OCI-LY1 (cell line): ENCODE data around the gene CD82.

Source experiments
- CTCF ChIP-seq: fragments of 200-600 bp; sonication (generic), shearing (Covaris generic); IDR thresholded peaks from 2 replicates; pipeline ENCODE4 v1.5.1; 2017; ENCODE audit warnings: mild to moderate bottlenecking, antibody characterized with exemption, low read length, moderate library complexity, mixed read lengths
- EZH2 ChIP-seq: fragments of 200-600 bp; sonication (generic), shearing (Covaris generic); IDR thresholded peaks from 2 replicates; pipeline ENCODE4 v1.8.0; 2017; ENCODE audit warnings: borderline replicate concordance, mixed run types, mild to moderate bottlenecking, antibody characterized with exemption, low read length, moderate library complexity, mixed read lengths

GRCh38 chr11:44532809-44533208 lies 32.7 kb upstream of the CD82 start:
- TF ChIP-seq EZH2 (no peak), CTCF (no peak)
